CD8-positive, alpha-beta memory T cell (primary cell): Measurements from ENCODE around the gene PCOLCE2. TPM values are rescaled to one million over a fixed set of nuclear protein-coding genes. Genes with fewer than 3 reads are reported as not detected.

Source experiments
- CTCF ChIA-PET: fragments of 350-600 bp; sonication (Branson Sonifier 250); formaldehyde crosslinking; loops from one replicate; lab custom pipeline; 2021; ENCODE audit warnings: antibody characterized with exemption; lab: Charles Lee
- POLR2A ChIA-PET: fragments of 350-600 bp; sonication (Branson Sonifier 250); formaldehyde crosslinking; loops from one replicate; lab custom pipeline; 2021; ENCODE audit warnings: antibody characterized with exemption; lab: Charles Lee
- DNase-seq, 5 donors: peaks; one replicate each; pipeline versions ENCODE4 v3.0.0 to v3.0.0-alpha.2; 2020 to 2022; ENCODE audit warnings: mixed read lengths in 1 of 5
- H3K27ac ChIP-seq: one replicate; pipeline ENCODE4 v1.7.0; 2013; ENCODE audit warnings: low read depth, mild to moderate bottlenecking, low read length, moderate library complexity
- H3K27me3 ChIP-seq: 2 replicates; pipeline ENCODE4 v1.7.0; 2013; ENCODE audit warnings: low read length, mild to moderate bottlenecking; ENCODE audit not compliant: insufficient read depth, poor library complexity, severe bottlenecking
- H3K36me3 ChIP-seq: 2 replicates; pipeline ENCODE4 v1.7.0; 2013; ENCODE audit warnings: mild to moderate bottlenecking, low read length, moderate library complexity; ENCODE audit not compliant: insufficient read depth
- H3K4me1 ChIP-seq: 2 replicates; pipeline ENCODE4 v1.7.0; 2013; ENCODE audit warnings: mild to moderate bottlenecking, low read length, moderate library complexity; ENCODE audit not compliant: insufficient read depth
- H3K4me3 ChIP-seq: 2 replicates; pipeline ENCODE4 v1.7.0; 2013; ENCODE audit warnings: mild to moderate bottlenecking, low read length
- H3K9me3 ChIP-seq: 2 replicates; pipeline ENCODE4 v1.7.0; 2013; ENCODE audit warnings: mild to moderate bottlenecking, low read length
- H3K27ac Mint-ChIP-seq, 8 donors: one replicate each; pipeline ENCODE4 v1.8.0; 2020 to 2021; ENCODE audit warnings: mixed read lengths in 8 of 8, mild to moderate bottlenecking in 6 of 8, inconsistent platforms in 3 of 8, moderate library complexity in 3 of 8
- H3K27me3 Mint-ChIP-seq, 2 donors: one replicate each; pipeline ENCODE4 v1.8.0; 2020 to 2021; ENCODE audit warnings: mixed read lengths in 2 of 2, mild to moderate bottlenecking in 1 of 2, moderate library complexity in 1 of 2
- H3K36me3 Mint-ChIP-seq, 3 donors: one replicate each; pipeline ENCODE4 v1.8.0; 2020 to 2021; ENCODE audit warnings: mixed read lengths in 3 of 3, inconsistent platforms in 1 of 3, mild to moderate bottlenecking in 1 of 3
- H3K4me1 Mint-ChIP-seq, 3 donors: one replicate each; pipeline ENCODE4 v1.8.0; 2020 to 2021; ENCODE audit warnings: mixed read lengths in 3 of 3, inconsistent platforms in 1 of 3, mild to moderate bottlenecking in 1 of 3
- H3K4me3 Mint-ChIP-seq, 7 donors: one replicate each; pipeline ENCODE4 v1.8.0; 2020 to 2021; ENCODE audit warnings: mixed read lengths in 7 of 7, mild to moderate bottlenecking in 6 of 7, moderate library complexity in 4 of 7, inconsistent platforms in 2 of 7
- H3K9me3 Mint-ChIP-seq, 5 donors: one replicate each; pipeline ENCODE4 v1.8.0; 2020 to 2022; ENCODE audit warnings: mixed read lengths in 5 of 5, mild to moderate bottlenecking in 3 of 5, moderate library complexity in 2 of 5, inconsistent platforms in 1 of 5
- polyA plus RNA-seq: library from polyadenylated mRNA; unstranded; fragments of 300-500 nt; fragmentation: Illumina TruSeq; gene quantifications from one replicate; pipeline ENCODE4 v1.2.3, GENCODE V29; 2021
- total RNA-seq, 2 experiments: library from RNA; stranded (reverse); gene quantifications; one replicate each; pipeline ENCODE4 v1.2.3, GENCODE V29; 2021

The PCOLCE2 gene
- total and polyA plus RNA-seq, 3 experiments from 2014 or later, result not detected

DNA sequence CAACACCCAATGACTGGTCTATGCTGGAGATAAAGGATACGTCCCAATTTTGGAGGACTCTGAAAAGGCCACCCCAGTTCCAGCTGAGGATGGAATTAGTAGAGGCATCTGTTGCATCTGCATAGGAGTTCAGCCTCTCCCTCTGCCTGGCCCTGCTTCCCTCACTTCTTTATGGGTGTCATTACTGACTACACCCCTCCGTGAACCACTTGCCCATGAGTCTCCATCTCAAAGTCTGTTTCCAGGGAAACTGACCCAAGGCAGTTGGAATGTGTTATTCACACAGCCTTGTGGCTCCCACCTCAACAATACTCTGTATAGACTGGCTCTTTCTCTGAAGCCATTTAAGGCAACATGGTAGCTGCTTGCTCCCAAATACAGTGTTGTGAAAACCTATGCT lies 21.4 kb upstream of the PCOLCE2 start:
- Mint-ChIP-seq H3K27ac (no peak overlapping the region), H3K4me1 (peaks cover 0 to 3% (median 0%) of the 10 kb centered on the region in 3 donors), H3K9me3 (no peaks in the 10 kb centered on the region), H3K36me3 (no peaks in the 10 kb centered on the region), H3K27me3 (peaks cover 13 to 28% of the 10 kb centered on the region in 2 donors), H3K4me3 (no peak overlapping the region)
- Histone ChIP-seq H3K4me3 (no peak overlapping the region), H3K27ac (no peak overlapping the region), H3K4me1 (no peaks in the 10 kb centered on the region), H3K36me3 (no peaks in the 10 kb centered on the region), H3K27me3 (no peaks in the 10 kb centered on the region), H3K9me3 (no peaks in the 10 kb centered on the region)
- ChIA-PET CTCF (no interaction called here), POLR2A (no interaction called here)
- no peak for DNase-seq

DNA sequence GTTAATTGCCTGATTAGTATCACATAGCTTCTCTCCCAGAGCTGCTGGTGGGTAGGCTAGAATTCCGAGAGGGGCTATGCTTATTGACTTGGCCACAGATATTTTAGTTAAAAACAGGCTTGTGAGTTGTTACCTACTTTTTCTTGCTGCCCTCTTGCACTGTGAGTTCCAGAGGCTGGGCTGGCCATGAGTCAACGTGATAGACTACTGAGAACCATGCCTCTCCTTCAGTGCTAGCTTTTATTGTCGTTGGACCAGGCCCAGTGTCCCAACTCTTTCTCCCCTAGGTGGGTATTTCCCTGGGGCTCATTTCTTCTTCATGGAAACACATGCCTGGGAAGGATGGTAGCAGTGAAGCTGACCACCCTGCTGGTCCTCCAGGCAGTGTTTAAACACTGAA lies 20.4 kb upstream of the PCOLCE2 start:
- Mint-ChIP-seq H3K27ac (no peak overlapping the region), H3K27me3 (peaks cover 18 to 30% of the 10 kb centered on the region in 2 donors), H3K4me1 (no peaks in the 10 kb centered on the region), H3K9me3 (no peaks in the 10 kb centered on the region), H3K4me3 (no peak overlapping the region), H3K36me3 (no peaks in the 10 kb centered on the region)
- no peaks in the 10 kb centered on the region for H3K9me3 ChIP-seq
- ChIA-PET POLR2A (no interaction called here), CTCF (no interaction called here)
- DNase-seq, result no peak
- no peak overlapping the region for H3K4me3 ChIP-seq
- no peak overlapping the region for H3K27ac ChIP-seq
- no peaks in the 10 kb centered on the region for H3K36me3 ChIP-seq
- H3K27me3 ChIP-seq, result no peaks in the 10 kb centered on the region
- no peaks in the 10 kb centered on the region for H3K4me1 ChIP-seq

DNA sequence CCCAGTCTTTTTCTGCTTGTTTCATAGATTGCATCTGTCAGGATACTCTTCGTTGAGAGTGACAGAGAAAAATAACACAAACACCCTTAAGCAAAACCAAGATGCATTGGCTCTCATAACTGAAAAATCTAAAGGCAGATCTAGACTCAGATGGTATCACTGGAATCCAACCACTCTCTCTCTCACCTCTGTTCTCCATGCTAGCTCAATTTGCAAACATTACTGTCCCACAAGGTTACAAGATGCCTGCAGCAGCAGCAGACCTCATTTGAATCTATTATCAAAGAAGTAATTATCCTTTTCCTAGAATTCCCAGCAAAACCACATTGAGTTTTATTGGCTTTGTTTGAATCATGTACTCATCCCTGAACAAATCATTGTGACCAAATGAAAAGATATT lies 19.1 kb upstream of the PCOLCE2 start:
- no peaks in the 10 kb centered on the region for H3K36me3 Mint-ChIP-seq
- H3K36me3 ChIP-seq, result no peaks in the 10 kb centered on the region
- H3K4me3 ChIP-seq, result no peak overlapping the region
- ChIA-PET CTCF (no interaction called here), POLR2A (no interaction called here)
- H3K27ac Mint-ChIP-seq, result no peak overlapping the region
- no peak overlapping the region for H3K4me3 Mint-ChIP-seq
- DNase-seq, result no peak
- H3K4me1 Mint-ChIP-seq, result no peaks in the 10 kb centered on the region
- no peaks in the 10 kb centered on the region for H3K27me3 ChIP-seq
- H3K4me1 ChIP-seq, result no peaks in the 10 kb centered on the region
- peaks cover 17 to 34% of the 10 kb centered on the region in 2 donors for H3K27me3 Mint-ChIP-seq
- no peak overlapping the region for H3K27ac ChIP-seq
- no peaks in the 10 kb centered on the region for H3K9me3 Mint-ChIP-seq
- no peaks in the 10 kb centered on the region for H3K9me3 ChIP-seq

DNA sequence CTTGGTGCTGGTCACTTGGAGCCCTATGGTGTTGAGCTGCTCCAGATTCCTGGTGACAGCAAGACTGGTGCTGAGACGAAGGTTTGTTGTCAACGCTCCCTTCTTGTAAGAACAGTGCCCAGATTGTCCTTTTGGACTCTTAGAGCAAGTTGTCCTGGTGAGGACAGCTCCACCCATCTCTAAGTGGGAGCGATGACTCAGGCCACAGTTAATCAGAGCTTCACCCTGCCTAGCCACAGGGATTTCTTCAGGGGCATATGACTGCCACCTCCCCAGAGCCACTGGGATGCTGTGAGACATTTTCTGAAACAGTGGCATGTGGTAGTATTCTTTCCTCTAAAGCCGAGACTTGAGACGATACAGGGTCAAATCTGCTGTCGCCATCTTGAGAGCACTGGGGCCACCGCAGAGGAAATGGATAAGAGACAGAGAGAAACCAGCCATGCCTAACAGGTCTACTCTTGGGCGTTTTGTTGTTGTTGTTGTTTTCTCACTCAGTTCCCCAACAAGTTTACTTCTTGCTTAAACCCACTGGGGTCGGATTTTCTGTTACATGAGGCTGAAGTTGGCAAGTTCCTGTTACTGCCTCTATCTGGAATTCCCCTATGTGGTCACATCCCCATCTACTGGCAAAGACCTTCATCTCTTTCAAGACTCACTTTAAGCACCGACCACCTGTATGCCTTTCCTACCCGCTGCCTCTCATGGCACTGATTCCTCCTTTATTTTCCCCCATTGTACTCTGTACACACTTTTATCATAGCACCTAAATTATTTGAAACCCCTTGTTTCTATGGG lies 16.0 kb upstream of the PCOLCE2 start:
- H3K27me3 ChIP-seq, result no peaks in the 10 kb centered on the region
- H3K27ac ChIP-seq, result no peak overlapping the region
- ChIA-PET CTCF (no interaction called here), POLR2A (no interaction called here)
- Mint-ChIP-seq H3K27ac (no peak overlapping the region), H3K36me3 (no peaks in the 10 kb centered on the region), H3K4me3 (no peak overlapping the region), H3K27me3 (peaks cover 19 to 44% of the 10 kb centered on the region in 2 donors), H3K9me3 (no peaks in the 10 kb centered on the region), H3K4me1 (no peaks in the 10 kb centered on the region)
- no peaks in the 10 kb centered on the region for H3K36me3 ChIP-seq
- no peak overlapping the region for H3K4me3 ChIP-seq
- H3K4me1 ChIP-seq, result no peaks in the 10 kb centered on the region
- DNase-seq, result no peak
- no peaks in the 10 kb centered on the region for H3K9me3 ChIP-seq

DNA sequence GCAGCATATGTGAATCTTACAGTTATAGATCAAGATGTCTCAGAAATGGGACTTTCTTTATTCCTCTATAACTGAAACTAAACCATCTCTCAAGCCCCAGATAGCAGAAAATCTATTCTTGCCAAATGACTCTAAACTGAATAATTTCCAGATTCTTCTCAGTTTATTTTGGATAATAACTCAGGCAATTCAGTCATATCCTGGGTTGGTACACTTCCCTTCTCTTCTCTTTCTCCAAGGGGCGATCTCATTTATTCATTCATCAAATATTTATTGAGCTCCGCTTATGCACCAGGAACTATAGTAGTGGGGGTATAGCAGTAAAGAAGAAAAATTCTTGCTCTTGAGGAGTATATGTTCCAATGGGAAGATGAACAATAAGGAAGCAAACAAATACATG lies 13.5 kb upstream of the PCOLCE2 start:
- H3K9me3 ChIP-seq, result no peaks in the 10 kb centered on the region
- ChIA-PET POLR2A (no interaction called here), CTCF (no interaction called here)
- H3K4me1 ChIP-seq, result no peaks in the 10 kb centered on the region
- no peaks in the 10 kb centered on the region for H3K36me3 ChIP-seq
- Mint-ChIP-seq H3K36me3 (no peaks in the 10 kb centered on the region), H3K4me3 (no peak overlapping the region), H3K27ac (no peak overlapping the region), H3K27me3 (peaks cover 18 to 46% of the 10 kb centered on the region in 2 donors), H3K9me3 (peaks cover 0 to 2% (median 0%) of the 10 kb centered on the region in 5 donors), H3K4me1 (no peaks in the 10 kb centered on the region)
- H3K4me3 ChIP-seq, result no peak overlapping the region
- no peak overlapping the region for H3K27ac ChIP-seq
- DNase-seq, result no peak
- no peaks in the 10 kb centered on the region for H3K27me3 ChIP-seq

DNA sequence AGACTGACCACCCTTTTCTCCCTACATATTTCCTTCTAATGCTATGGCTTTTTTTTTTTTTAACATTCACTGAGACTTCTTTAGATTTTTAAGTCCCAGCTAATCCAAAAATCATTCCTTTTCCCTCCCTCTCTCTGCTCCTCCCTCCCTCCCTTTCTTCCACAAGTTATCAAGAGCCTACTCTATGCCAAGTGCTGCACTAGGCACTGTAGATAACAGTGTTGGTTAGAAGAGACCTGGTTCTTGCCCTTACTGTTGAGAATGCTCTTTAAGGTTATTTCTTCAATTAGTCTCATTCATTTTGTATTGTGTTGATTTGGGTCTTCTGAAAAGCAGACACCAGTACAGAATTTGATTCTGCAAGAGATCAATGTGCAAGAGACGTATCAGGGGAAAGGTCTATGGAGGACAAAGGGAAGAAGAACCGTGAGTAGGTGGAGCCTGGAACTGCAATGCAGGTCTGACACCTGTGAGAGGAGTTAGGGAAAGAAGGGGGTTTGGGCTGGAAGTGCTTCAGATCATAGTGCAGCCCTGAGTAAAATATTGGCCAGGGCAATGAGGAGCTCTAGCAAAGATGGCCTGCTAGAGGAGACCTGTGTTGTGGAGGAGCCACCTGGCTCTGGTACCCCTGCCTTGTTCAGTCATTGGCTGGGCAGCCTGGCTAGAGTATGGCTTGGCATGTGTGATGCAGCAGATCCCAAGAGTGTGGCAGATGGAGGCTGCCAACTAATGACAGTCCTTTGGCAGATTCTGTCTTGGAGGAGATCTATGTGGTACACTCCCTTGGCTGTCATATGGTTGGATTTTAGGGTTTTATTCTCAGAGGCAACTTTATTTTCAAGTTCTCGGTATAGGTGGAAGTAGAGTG lies 9.7 kb upstream of the PCOLCE2 start:
- H3K27me3 Mint-ChIP-seq, result peaks cover 15 to 29% of the 10 kb centered on the region in 2 donors
- H3K27ac Mint-ChIP-seq, result no peak overlapping the region
- peaks cover 0 to 3% (median 0%) of the 10 kb centered on the region in 5 donors for H3K9me3 Mint-ChIP-seq
- DNase-seq, result no peak
- H3K36me3 Mint-ChIP-seq, result no peaks in the 10 kb centered on the region
- ChIA-PET POLR2A (no interaction called here), CTCF (no interaction called here)
- H3K4me1 ChIP-seq, result no peaks in the 10 kb centered on the region
- no peak overlapping the region for H3K4me3 ChIP-seq
- H3K4me3 Mint-ChIP-seq, result no peak overlapping the region
- no peaks in the 10 kb centered on the region for H3K4me1 Mint-ChIP-seq
- no peak overlapping the region for H3K27ac ChIP-seq
- H3K9me3 ChIP-seq, result no peaks in the 10 kb centered on the region
- H3K27me3 ChIP-seq, result no peaks in the 10 kb centered on the region
- H3K36me3 ChIP-seq, result no peaks in the 10 kb centered on the region

DNA sequence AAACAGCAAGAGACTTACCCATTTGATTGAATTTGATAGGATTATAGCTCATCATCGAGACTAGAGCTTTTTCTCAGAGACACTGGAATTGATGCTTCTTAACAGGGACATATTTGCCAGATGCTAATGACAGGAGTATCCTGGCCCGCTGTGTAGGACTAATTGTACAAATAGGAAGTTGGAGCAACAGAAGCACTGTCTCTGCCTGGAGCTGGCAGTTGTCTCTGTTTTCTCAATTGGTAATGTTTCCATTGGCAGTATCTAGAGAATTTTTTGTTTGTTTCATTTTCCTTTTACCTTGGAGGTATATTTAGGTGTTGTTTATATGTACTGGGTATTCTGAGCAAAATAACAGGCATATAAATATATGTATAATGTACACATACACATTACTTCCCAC lies 8.9 kb upstream of the PCOLCE2 start:
- no peak overlapping the region for H3K27ac Mint-ChIP-seq
- H3K27me3 Mint-ChIP-seq, result peaks cover 14 to 30% of the 10 kb centered on the region in 2 donors
- no peaks in the 10 kb centered on the region for H3K4me1 ChIP-seq
- H3K36me3 Mint-ChIP-seq, result no peaks in the 10 kb centered on the region
- no peaks in the 10 kb centered on the region for H3K27me3 ChIP-seq
- no peak overlapping the region for H3K4me3 Mint-ChIP-seq
- no peaks in the 10 kb centered on the region for H3K9me3 ChIP-seq
- no peaks in the 10 kb centered on the region for H3K4me1 Mint-ChIP-seq
- ChIA-PET CTCF (no interaction called here), POLR2A (no interaction called here)
- peaks cover 0 to 3% (median 0%) of the 10 kb centered on the region in 5 donors for H3K9me3 Mint-ChIP-seq
- no peaks in the 10 kb centered on the region for H3K36me3 ChIP-seq
- H3K4me3 ChIP-seq, result no peak overlapping the region
- H3K27ac ChIP-seq, result no peak overlapping the region
- DNase-seq, result no peak

DNA sequence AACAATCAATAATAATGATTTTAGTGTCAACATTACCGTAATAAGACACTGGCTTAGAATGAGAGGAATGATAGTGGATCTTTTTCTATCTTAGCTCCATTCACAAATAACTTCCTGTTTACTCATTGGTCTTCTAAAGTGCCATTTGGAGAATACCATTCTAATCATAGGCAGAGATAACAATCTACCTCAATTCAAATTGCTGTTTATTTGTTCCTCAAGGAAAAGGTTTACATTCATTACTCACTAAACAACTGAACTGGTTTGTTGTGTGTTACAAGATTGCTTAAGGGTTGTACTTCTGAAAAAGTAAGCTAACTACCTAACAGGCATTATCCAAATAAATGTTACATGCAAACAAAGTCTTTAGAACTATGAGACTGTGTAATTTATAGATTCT lies 8.1 kb upstream of the PCOLCE2 start:
- ChIA-PET POLR2A (no interaction called here), CTCF (no interaction called here)
- H3K9me3 ChIP-seq, result no peaks in the 10 kb centered on the region
- H3K27ac ChIP-seq, result no peak overlapping the region
- DNase-seq, result no peak
- H3K36me3 Mint-ChIP-seq, result no peaks in the 10 kb centered on the region
- no peaks in the 10 kb centered on the region for H3K4me1 Mint-ChIP-seq
- no peaks in the 10 kb centered on the region for H3K36me3 ChIP-seq
- peaks cover 14 to 31% of the 10 kb centered on the region in 2 donors for H3K27me3 Mint-ChIP-seq
- H3K4me3 ChIP-seq, result no peak overlapping the region
- H3K4me3 Mint-ChIP-seq, result no peak overlapping the region
- peaks cover 0 to 3% (median 0%) of the 10 kb centered on the region in 5 donors for H3K9me3 Mint-ChIP-seq
- no peaks in the 10 kb centered on the region for H3K4me1 ChIP-seq
- H3K27me3 ChIP-seq, result no peaks in the 10 kb centered on the region
- no peak overlapping the region for H3K27ac Mint-ChIP-seq
